Hepatocyte (in vitro differentiated cells): ENCODE data around the gene EVX2. TPM values are rescaled to one million over a fixed set of nuclear protein-coding genes. Genes with fewer than 3 reads are reported as not detected.

ENCODE experiments used
- DNase-seq: peaks from one replicate; pipeline ENCODE4 v3.0.0-alpha.2; 2016; ENCODE audit warnings: low spot score
- H2AFZ ChIP-seq: fragments of 200-600 bp; sonication (generic); 2 replicates; pipeline ENCODE4 v1.6.0; 2016; ENCODE audit warnings: antibody characterized with exemption, mild to moderate bottlenecking
- H3K27ac ChIP-seq: fragments of 200-600 bp; sonication (generic); 2 replicates; pipeline ENCODE4 v1.5.1; 2016; ENCODE audit warnings: mild to moderate bottlenecking
- H3K27me3 ChIP-seq: fragments of 200-600 bp; sonication (generic); 2 replicates; pipeline ENCODE4 v1.6.1; 2016
- H3K36me3 ChIP-seq: fragments of 200-600 bp; sonication (generic); replicated peaks from 2 replicates; pipeline ENCODE4 v1.5.1; 2016; ENCODE audit warnings: low read depth; ENCODE audit not compliant: insufficient read depth
- H3K4me1 ChIP-seq: fragments of 200-600 bp; sonication (generic); 2 replicates; pipeline ENCODE4 v1.5.1; 2016; ENCODE audit warnings: mild to moderate bottlenecking, moderate library complexity; ENCODE audit not compliant: insufficient read depth
- H3K4me2 ChIP-seq: fragments of 200-600 bp; sonication (generic); 2 replicates; pipeline ENCODE4 v1.6.0; 2016
- H3K4me3 ChIP-seq: fragments of 200-600 bp; sonication (generic); 2 replicates; pipeline ENCODE4 v1.5.1; 2016; ENCODE audit warnings: mild to moderate bottlenecking
- H3K79me2 ChIP-seq: fragments of 200-600 bp; sonication (generic); 2 replicates; pipeline ENCODE4 v1.6.0; 2017; ENCODE audit warnings: mild to moderate bottlenecking
- H3K9me2 ChIP-seq: fragments of 200-600 bp; sonication (generic); replicated peaks from 2 replicates; pipeline ENCODE4 v1.6.0; 2017; ENCODE audit warnings: mild to moderate bottlenecking; ENCODE audit not compliant: insufficient read depth
- H3K9me3 ChIP-seq: fragments of 200-600 bp; sonication (generic); 2 replicates; pipeline ENCODE4 v1.5.1; 2016; ENCODE audit warnings: low read depth, mild to moderate bottlenecking
- H4K20me1 ChIP-seq: fragments of 200-600 bp; sonication (generic); 2 replicates; pipeline ENCODE4 v1.6.0; 2016; ENCODE audit warnings: mild to moderate bottlenecking; ENCODE audit not compliant: insufficient read depth, poor library complexity, severe bottlenecking
- CTCF ChIP-seq: fragments of 200-600 bp; sonication (generic); IDR thresholded peaks from 2 replicates; pipeline ENCODE4 v1.5.1; 2016; ENCODE audit warnings: antibody characterized with exemption, mild to moderate bottlenecking; ENCODE audit not compliant: poor library complexity
- EZH2 ChIP-seq: fragments of 200-600 bp; sonication (generic); IDR thresholded peaks from 2 replicates; pipeline ENCODE4 v1.6.1; 2016; ENCODE audit warnings: antibody characterized with exemption, mild to moderate bottlenecking, borderline replicate concordance
- EZH2phosphoT487 ChIP-seq: fragments of 200-600 bp; sonication (generic); IDR thresholded peaks from one replicate; pipeline ENCODE4 v1.6.1; 2018; ENCODE audit warnings: antibody characterized with exemption, mild to moderate bottlenecking, low read depth, moderate library complexity; ENCODE audit not compliant: unreplicated experiment, severe bottlenecking
- WGBS: methylation state at CpG from one replicate; pipeline ENCODE4 v1.1.6; 2016; ENCODE audit warnings: low lambda C conversion rate; ENCODE audit errors: missing lambda C conversion rate; 5-methylcytosine and 5-hydroxymethylcytosine counted together
- polyA plus RNA-seq: library from polyadenylated mRNA; unstranded; fragments of >200 nt; fragmentation: Nextera tagmentation; extraction: Ambion mirVana; gene quantifications from 2 replicates; pipeline ENCODE4 v1.2.1, GENCODE V29; 2016
- total RNA-seq: library from RNA; depleted of rRNA; stranded (reverse); fragments of >200 nt; gene quantifications from 2 replicates; pipeline ENCODE4 v1.2.3, GENCODE V29; 2014

EVX2 gene
- total and polyA plus RNA-seq, 2 experiments from 2014 or later: 1.7 to 3.5 TPM

GRCh38 chr2:176098366-176099158 lies 14.8 kb upstream of the EVX2 start:
- H3K4me2 ChIP-seq: peak overlapping the region; percentile 91
- H3K27me3 ChIP-seq: peaks cover 99% of the 10 kb centered on the region
- peaks cover 70% of the 10 kb centered on the region for H3K79me2 ChIP-seq
- no peak for DNase-seq
- H2AFZ ChIP-seq: peak overlapping the region; percentile 41
- no peaks in the 10 kb centered on the region for H3K36me3 ChIP-seq
- H3K9me3 ChIP-seq: no peaks in the 10 kb centered on the region
- peak overlapping the region; percentile 24 for H3K4me3 ChIP-seq
- peak overlapping the region; percentile 93 for H3K27ac ChIP-seq
- TF ChIP-seq EZH2phosphoT487 (no peak), EZH2 (peak; percentile 25)
- no peaks in the 10 kb centered on the region for H3K4me1 ChIP-seq
- H4K20me1 ChIP-seq: peaks cover 13% of the 10 kb centered on the region
- no peaks in the 10 kb centered on the region for H3K9me2 ChIP-seq
- WGBS: 4% methylated on average over 35 of the region's 35 CpGs

- H3K4me3 ChIP-seq: peak overlapping the region; percentile 60
- TF ChIP-seq EZH2phosphoT487: peak; percentile 41
- peak; percentile 16 for TF ChIP-seq EZH2
- TF ChIP-seq CTCF: no peak
- 1% methylated on average over 18 of the region's 18 CpGs for WGBS
- no peaks in the 10 kb centered on the region for H3K4me1 ChIP-seq
- peak overlapping the region; percentile 93 for H3K27ac ChIP-seq
- peaks cover 98% of the 10 kb centered on the region for H3K27me3 ChIP-seq
- peak overlapping the region; percentile 41 for H2AFZ ChIP-seq
- H3K36me3 ChIP-seq: no peaks in the 10 kb centered on the region
- DNase-seq: no peak
- peak overlapping the region; percentile 91 for H3K4me2 ChIP-seq
- H3K9me3 ChIP-seq: no peaks in the 10 kb centered on the region
- peaks cover 71% of the 10 kb centered on the region for H3K79me2 ChIP-seq
- H4K20me1 ChIP-seq: peaks cover 14% of the 10 kb centered on the region
- no peaks in the 10 kb centered on the region for H3K9me2 ChIP-seq
Observed at GRCh38 chr2:176097820-176098365, 14.1 kb upstream of the EVX2 start.

- Histone ChIP-seq H3K36me3 (no peaks in the 10 kb centered on the region), H3K4me3 (peak overlapping the region; percentile 57), H3K27ac (peak overlapping the region; percentile 93), H3K9me3 (no peaks in the 10 kb centered on the region), H2AFZ (peak overlapping the region; percentile 59), H3K4me2 (peak overlapping the region; percentile 91), H3K79me2 (peaks cover 64% of the 10 kb centered on the region), H3K9me2 (no peaks in the 10 kb centered on the region), H3K27me3 (peaks cover 94% of the 10 kb centered on the region), H4K20me1 (peaks cover 14% of the 10 kb centered on the region), H3K4me1 (no peaks in the 10 kb centered on the region)
- 2% methylated on average over 45 of the region's 45 CpGs for WGBS
- DNase-seq: peak; percentile 89
- peak; percentile 73 for TF ChIP-seq CTCF
- TF ChIP-seq EZH2phosphoT487: no peak
- TF ChIP-seq EZH2: peak; percentile 18
Observed at GRCh38 chr2:176096986-176097819, 13.4 kb upstream of the EVX2 start.
